Germinal center (tissue), 1 donor: ENCODE results near the gene MAP3K12.
"Not testable (repeated sequence)": the region's sequence is repeated elsewhere in the genome, so short reads cannot be mapped to it uniquely, and the experiment has no call there.

Experiments used
- DNase-seq: peaks from one replicate; pipeline ENCODE4 v3.0.0; 2012; ENCODE audit warnings: mixed read lengths, low spot score

The MAP3K12 gene

GRCh38 chr12:53468282-53468681, 31.0 kb downstream of the MAP3K12 start:
- no peak for DNase-seq

DNA sequence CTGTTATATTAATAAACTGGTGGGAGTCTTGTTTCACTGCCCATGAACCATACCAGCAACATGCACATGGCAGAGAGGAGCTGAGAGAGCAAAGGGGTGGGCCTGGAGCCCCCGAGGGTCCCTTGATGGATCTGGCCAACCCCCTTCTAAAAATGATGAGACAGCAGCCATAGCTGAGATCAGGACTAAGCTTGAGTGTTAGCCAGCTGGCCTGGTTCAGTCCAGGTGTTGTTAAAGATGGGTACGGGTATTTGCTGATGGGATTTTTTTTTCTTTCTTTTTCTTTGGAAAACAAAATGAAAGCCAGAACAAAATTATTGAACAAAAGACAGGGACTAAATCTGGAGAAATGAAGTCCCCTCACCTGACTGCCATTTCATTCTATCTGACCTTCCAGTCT, 31.4 kb downstream of the MAP3K12 start:
- DNase-seq = no peak

GRCh38 chr12:53467082-53467481, 32.2 kb downstream of the MAP3K12 start:
- no peak for DNase-seq

GRCh38 chr12:53466640-53467039, 32.6 kb downstream of the MAP3K12 start:
- DNase-seq = no peak

DNA sequence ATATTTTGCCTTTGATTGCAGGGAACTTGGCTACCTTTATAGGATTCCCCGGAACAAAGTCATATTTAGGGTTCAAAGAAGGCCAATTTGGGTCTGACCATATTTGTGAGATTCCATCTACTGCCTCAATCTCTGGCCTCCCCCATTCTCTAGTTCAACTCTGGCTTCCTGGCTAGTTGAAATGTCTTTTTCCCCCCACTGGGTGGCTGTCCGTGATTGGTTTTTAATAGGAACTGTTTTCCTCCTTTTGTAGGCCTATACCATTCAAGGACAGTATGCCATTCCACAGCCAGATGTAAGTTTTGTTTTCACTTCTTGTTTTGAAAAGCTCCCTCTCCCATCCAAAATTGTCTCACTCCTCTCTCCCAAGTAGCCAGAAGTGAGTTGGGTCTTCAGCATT, 33.6 kb downstream of the MAP3K12 start:
- DNase-seq = no peak

GRCh38 chr12:53464685-53465418, 34.4 kb downstream of the MAP3K12 start:
- DNase-seq = no peak

GRCh38 chr12:53463802-53464560, 35.3 kb downstream of the MAP3K12 start:
- DNase-seq = no peak

DNA sequence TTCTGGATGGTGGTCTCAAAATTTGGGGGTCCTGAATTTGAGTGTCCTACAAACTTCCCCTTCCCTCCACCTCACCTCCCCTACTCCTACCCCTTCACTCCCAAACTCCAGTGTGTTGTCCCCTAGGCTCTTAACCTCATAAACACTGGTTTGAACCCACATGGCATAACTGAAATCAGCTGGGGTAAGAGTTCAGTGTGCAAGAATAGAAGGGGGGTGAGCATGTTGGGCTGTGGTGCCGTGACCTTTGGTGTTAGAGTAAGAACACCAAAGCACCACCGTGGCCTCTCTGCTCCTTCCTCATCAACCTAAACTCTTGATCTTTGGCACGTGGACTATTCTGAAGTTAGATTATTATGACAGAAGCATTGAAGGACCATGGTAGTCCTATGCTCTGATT, 36.3 kb downstream of the MAP3K12 start:
- DNase-seq = no peak

DNA sequence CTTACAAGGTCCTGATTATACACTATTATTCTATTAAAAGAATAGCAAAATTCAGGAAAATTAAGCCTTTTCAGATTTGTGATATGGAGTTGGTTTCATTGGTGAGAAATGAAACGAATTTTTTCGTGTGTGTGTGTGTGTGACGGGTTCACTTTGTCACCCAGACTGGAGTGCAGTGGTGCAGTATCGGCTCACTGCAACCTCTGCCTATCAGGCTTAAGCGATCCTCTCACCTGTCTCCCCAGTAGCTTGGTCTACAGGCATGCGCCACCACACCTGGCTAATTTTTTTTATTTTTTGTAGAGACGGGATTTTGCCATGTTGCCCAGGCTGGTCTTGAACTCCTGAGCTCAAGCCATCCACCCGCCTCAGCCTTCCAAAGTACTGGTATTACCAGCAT, 37.7 kb downstream of the MAP3K12 start:
- DNase-seq = no peak

GRCh38 chr12:53461059-53461458, 38.2 kb downstream of the MAP3K12 start:
- DNase-seq = no peak

DNA sequence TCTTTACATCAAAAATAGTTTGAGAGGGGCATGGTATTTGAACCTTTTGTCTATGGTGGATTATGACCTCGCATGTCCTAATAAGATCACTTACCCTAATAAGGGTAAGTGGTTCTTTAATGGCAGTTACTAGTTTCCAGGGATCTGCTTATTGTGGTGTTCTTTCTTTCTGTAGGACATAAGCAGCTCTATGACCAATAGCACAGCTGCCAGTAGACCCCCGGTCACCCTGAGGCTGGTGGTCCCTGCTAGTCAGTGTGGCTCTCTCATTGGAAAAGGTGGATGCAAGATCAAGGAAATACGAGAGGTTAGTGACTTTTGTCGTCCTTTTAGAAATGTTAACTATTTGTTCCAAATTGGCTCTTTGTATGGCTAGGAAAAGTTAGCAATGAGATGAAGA, 40.2 kb downstream of the MAP3K12 start:
- no peak for DNase-seq

- DNase-seq = no peak
Measured at GRCh38 chr12:53456654-53457366, 42.4 kb downstream of the MAP3K12 start.

DNA sequence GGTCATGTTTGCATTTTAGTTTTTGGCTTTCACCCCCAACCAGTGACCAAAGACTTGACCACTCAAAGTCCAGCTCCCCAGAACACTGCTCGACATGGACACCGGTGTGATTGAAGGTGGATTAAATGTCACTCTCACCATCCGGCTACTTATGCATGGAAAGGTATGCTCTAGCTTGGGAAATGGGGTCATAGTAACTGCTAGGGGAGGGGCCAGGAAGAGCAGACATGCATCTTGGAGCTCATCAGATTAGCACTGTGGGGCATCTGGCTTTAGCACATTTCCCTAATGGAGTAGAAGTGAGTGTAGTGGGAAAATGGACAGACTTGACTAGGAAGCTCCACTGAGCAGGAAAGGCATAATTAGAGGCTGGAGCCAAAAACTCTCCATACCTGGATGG, 44.6 kb downstream of the MAP3K12 start:
- no peak for DNase-seq

DNA sequence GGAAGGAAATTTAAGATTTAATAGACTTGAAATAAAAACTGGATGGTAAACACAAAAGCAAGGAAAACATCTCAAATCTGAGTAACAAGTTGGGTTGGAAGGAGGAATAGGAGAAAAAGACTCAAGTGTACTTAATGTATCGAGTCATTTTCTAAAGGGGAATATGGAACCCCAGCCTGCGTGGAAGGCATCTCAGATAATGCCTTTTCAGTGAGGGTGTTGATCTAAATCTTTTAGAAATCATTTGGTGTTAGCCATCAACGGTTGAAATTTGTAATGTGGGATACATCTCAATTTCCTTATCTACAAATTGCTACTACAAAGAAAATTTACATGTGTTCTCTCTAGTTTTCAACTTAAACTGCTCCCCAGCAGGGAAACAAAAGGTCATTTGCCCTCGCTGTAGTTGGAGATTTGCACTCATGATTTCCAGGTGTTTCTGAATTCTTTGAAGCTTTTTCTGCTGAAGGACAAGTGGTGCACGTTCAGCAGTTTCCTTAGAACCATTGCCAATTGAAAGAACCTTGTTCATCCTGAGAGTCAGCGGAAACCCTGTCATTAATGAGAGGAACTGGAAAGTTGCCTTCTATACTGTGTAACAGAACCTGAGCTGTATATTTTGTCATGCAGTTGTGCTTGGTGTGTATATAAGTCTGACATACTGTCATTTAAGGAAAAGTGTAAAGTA, 45.2 kb downstream of the MAP3K12 start:
- no peak for DNase-seq

DNA sequence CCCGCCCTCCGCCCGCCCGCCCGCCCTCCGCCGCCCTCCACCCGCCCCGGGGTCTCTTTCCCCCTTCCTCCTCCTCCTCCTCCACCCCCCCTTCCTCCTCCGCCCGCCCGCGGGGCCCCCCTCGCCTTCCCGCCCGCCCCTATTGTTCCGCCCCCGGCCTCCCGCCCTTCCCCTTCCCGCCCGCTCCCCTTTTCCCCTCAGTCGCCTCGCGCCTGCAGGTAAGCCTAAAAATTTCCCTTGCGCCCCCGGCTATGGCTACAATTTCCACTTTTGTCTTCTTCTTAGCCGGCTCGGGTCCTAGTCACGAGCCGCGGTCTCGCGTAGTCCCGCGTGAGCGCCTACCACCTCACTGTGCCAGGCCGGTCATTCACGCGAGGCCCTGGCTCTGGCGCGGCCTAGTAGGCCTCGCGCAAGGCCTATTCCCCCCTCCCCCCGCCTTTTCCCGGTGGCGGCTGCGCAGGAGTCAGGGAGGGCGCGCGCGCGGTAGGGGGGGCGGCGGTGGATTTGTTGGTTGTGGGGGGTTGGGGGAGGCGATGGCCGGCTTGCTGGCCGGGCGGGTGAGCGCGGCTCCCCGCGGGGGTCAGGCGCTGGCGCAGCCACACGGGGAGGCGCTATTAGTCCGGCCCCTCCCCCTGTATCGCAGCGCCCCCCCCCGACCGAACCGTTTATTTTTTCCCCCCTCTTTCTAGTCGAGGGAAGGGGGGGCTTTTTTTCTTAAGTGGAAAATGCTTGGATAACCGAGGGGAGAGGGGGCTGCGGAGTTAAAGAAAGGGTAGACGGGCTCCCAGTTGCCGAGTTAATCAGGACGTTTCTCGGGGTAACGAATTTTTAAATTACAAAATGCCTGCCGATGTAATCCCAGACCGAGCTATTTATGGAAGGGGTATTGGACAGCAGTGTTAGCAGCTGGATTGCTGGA, 46.8 kb downstream of the MAP3K12 start:
- DNase-seq = peak; percentile 80

GRCh38 chr12:53451661-53452158, 47.5 kb downstream of the MAP3K12 start, which contains the start of gene PCBP2:
Gene PCBP2 (plus strand): TSS chr12:53452102. CDS start chr12:53454801, 2,699 bp downstream.
- DNase-seq = peak; percentile 98

DNA sequence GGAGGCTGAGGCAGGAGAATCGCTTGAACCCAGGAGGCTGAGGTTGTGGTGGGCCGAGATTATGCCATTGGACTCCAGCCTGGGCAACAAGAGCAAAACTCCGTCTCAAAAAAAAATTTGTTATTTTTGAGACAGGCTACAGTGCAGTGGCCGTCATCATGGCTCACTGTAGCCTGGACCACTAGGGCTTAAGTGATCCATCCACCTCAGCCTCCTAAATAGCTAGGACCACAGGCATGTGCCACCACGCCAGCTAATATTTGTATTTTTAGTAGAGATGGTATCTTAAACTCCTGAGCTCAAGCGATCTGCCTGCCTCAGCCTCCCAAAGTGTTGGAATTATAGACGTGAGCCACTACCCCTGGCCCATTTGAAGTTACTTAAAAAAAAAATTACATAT, 48.3 kb downstream of the MAP3K12 start:
- DNase-seq = no peak

DNA sequence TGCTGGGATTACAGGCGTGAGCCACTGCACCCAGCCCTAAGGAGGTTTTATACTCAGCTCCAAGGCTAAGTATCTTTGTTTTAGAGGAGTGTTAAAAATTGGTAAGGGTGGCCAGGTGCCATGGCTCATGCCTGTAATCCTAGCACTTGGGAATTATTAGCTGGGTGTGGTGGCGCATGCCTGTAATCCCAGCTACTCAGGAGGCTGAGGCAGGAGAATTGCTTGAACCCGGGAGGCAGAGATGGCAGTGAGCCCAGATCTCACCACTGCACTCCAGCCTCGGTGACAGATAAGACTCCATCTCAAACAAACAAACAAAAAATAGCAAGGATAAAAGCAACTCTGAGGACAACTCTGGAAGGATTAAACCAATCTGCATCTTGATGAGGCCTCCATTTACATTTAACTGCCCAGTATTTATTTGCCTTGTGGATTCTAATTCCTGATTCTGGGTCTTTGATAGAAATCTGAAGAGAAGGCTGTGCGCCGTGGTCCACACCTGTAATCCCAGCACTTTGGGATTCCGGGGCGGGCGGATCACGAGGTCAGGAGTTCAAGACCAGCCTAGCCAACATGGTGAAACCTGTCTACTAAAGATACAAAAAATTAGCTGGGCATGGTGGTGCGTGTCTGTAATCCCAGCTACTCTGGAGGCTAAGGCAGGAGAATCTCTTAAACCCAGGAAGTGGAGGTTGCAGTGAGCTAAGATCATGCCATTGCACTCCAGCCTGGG, 54.5 kb downstream of the MAP3K12 start:
- DNase-seq = not testable (repeated sequence)

- DNase-seq = no peak
Measured at GRCh38 chr12:53443955-53444354, 55.3 kb downstream of the MAP3K12 start.
